Activated CD4-positive, alpha-beta T cell treated with anti-CD3 and anti-CD28 coated beads for 24 hours (primary cell): Measurements from ENCODE around the gene CTBP2.

Experiments
- DNase-seq, 2 donors: peaks; one replicate each; pipeline ENCODE4 v3.0.0-alpha.2; 2020; ENCODE audit warnings: low read depth in 2 of 2

The CTBP2 gene

GRCh38 chr10:124977161-124977560, 183.2 kb downstream of the CTBP2 start:
- DNase-seq, result no peak

GRCh38 chr10:124975977-124976514, 184.3 kb downstream of the CTBP2 start:
- no peak for DNase-seq

GRCh38 chr10:124974131-124974530, 186.2 kb downstream of the CTBP2 start:
- no peak for DNase-seq

GRCh38 chr10:124972637-124973036, 187.7 kb downstream of the CTBP2 start:
- DNase-seq, result no peak

- DNase-seq, result no peak
Observed at GRCh38 chr10:124971276-124971675, 189.1 kb downstream of the CTBP2 start.

- DNase-seq, result no peak
Observed at GRCh38 chr10:124967255-124967654, 193.1 kb downstream of the CTBP2 start.

- DNase-seq, result no peak
Observed at GRCh38 chr10:124966008-124966407, 194.4 kb downstream of the CTBP2 start.

GRCh38 chr10:124963866-124964720, 196.3 kb downstream of the CTBP2 start:
- DNase-seq, result no peak

GRCh38 chr10:124962421-124962820, 197.9 kb downstream of the CTBP2 start:
- DNase-seq, result no peak

GRCh38 chr10:124961248-124961570, 199.2 kb downstream of the CTBP2 start:
- no peak for DNase-seq

GRCh38 chr10:124959564-124959963, 200.8 kb downstream of the CTBP2 start:
- no peak for DNase-seq

- DNase-seq, result no peak
Observed at GRCh38 chr10:124957404-124957947, 202.9 kb downstream of the CTBP2 start.

GRCh38 chr10:124956764-124957163, 203.6 kb downstream of the CTBP2 start:
- no peak for DNase-seq

- no peak for DNase-seq
Observed at GRCh38 chr10:124955868-124956267, 204.5 kb downstream of the CTBP2 start.

GRCh38 chr10:124955243-124955642, 205.1 kb downstream of the CTBP2 start:
- no peak for DNase-seq

GRCh38 chr10:124953421-124953820, 206.9 kb downstream of the CTBP2 start:
- no peak for DNase-seq

- no peak for DNase-seq
Observed at GRCh38 chr10:124952123-124952522, 208.2 kb downstream of the CTBP2 start.

- DNase-seq, result no peak
Observed at GRCh38 chr10:124949543-124949942, 210.8 kb downstream of the CTBP2 start.

- no peak for DNase-seq
Observed at GRCh38 chr10:124946945-124947344, 213.4 kb downstream of the CTBP2 start.

- DNase-seq, result no peak
Observed at GRCh38 chr10:124944982-124945381, 215.4 kb downstream of the CTBP2 start.

GRCh38 chr10:124943301-124944092, 216.9 kb downstream of the CTBP2 start:
- no peak for DNase-seq
